Measurements from ENCODE around the gene PDPN.
"Not testable (repeated sequence)": the region's sequence is repeated elsewhere in the genome, so short reads cannot be mapped to it uniquely, and the experiment has no call there.

Gene PDPN

GRCh38 chr1:13583595-13583965, at the start of gene PDPN:
Gene PDPN (plus strand): TSS chr1:13583832. CDS start chr1:13584034, 202 bp downstream.
- DNase-seq (ENCODE audit: low spot score) = peak; percentile 83

- no peak for DNase-seq (ENCODE audit: low spot score)
These were observed 48.4 kb upstream of the PDPN start for GRCh38 chr1:13535227-13535626.

- no peak for DNase-seq (ENCODE audit: low spot score)
These were observed 47.1 kb upstream of the PDPN start for GRCh38 chr1:13536571-13536970.

GRCh38 chr1:13538832-13539231, 44.8 kb upstream of the PDPN start:
- DNase-seq (ENCODE audit: low spot score) = no peak

- DNase-seq (ENCODE audit: low spot score) = no peak
These were observed 43.9 kb upstream of the PDPN start for GRCh38 chr1:13539683-13540082.

- DNase-seq (ENCODE audit: low spot score) = no peak
These were observed 42.8 kb upstream of the PDPN start for GRCh38 chr1:13540866-13541265.

- no peak for DNase-seq (ENCODE audit: low spot score)
These were observed 42.0 kb upstream of the PDPN start for GRCh38 chr1:13541435-13542215.

GRCh38 chr1:13543451-13544220, 40.0 kb upstream of the PDPN start:
- DNase-seq (ENCODE audit: low spot score) = peak; percentile 78

- no peak for DNase-seq (ENCODE audit: low spot score)
These were observed 39.4 kb upstream of the PDPN start for GRCh38 chr1:13544221-13544556.

- peak; percentile 18 for DNase-seq (ENCODE audit: low spot score)
These were observed 36.8 kb upstream of the PDPN start for GRCh38 chr1:13546791-13547190.

GRCh38 chr1:13548281-13548680, 35.4 kb upstream of the PDPN start:
- no peak for DNase-seq (ENCODE audit: low spot score)

- peak; percentile 37 for DNase-seq (ENCODE audit: low spot score)
These were observed 34.6 kb upstream of the PDPN start for GRCh38 chr1:13549021-13549420.

- no peak for DNase-seq (ENCODE audit: low spot score)
These were observed 34.1 kb upstream of the PDPN start for GRCh38 chr1:13549521-13549920.

- peak; percentile 20 for DNase-seq (ENCODE audit: low spot score)
These were observed 33.0 kb upstream of the PDPN start for GRCh38 chr1:13550663-13551062.

- DNase-seq (ENCODE audit: low spot score) = peak; percentile 34
These were observed 28.8 kb upstream of the PDPN start for GRCh38 chr1:13554798-13555197.

- peak; percentile 5 for DNase-seq (ENCODE audit: low spot score)
These were observed 27.3 kb upstream of the PDPN start for GRCh38 chr1:13556224-13556764.

GRCh38 chr1:13560541-13560940, 23.1 kb upstream of the PDPN start:
- DNase-seq (ENCODE audit: low spot score) = peak; percentile 54

GRCh38 chr1:13562981-13563380, 20.7 kb upstream of the PDPN start:
- peak; percentile 17 for DNase-seq (ENCODE audit: low spot score)

- no peak for DNase-seq (ENCODE audit: low spot score)
These were observed 19.6 kb upstream of the PDPN start for GRCh38 chr1:13564073-13564472.

GRCh38 chr1:13570435-13570834, 13.2 kb upstream of the PDPN start:
- DNase-seq (ENCODE audit: low spot score) = not testable (repeated sequence)

GRCh38 chr1:13570924-13571323, 12.7 kb upstream of the PDPN start:
- peak; percentile 8 for DNase-seq (ENCODE audit: low spot score)

GRCh38 chr1:13573586-13573985, 10.0 kb upstream of the PDPN start:
- peak; percentile 3 for DNase-seq (ENCODE audit: low spot score)

- DNase-seq (ENCODE audit: low spot score) = peak; percentile 44
These were observed 6.7 kb upstream of the PDPN start for GRCh38 chr1:13576926-13577325.

Measured in left forelimb (tissue), 1 donor.